Measurements from ENCODE around the gene VPS54.

GRCh38 chr2:63976125-63976510 lies 43.1 kb downstream of the VPS54 start:
- TF ChIP-seq CTCF (IDR thresholded peaks at IDR 0.05) (no peak), POLR2A (IDR thresholded peaks at IDR 0.05) (no peak)
